ENCODE measurements around the gene KDM7A. TPM values are rescaled to one million over a fixed set of nuclear protein-coding genes. Genes with fewer than 3 reads are reported as not detected.
"Not testable (repeated sequence)": the region's sequence is repeated elsewhere in the genome, so short reads cannot be mapped to it uniquely, and the experiment has no call there.

Gene KDM7A
- total RNA-seq, 2 donors from 2014 or later, result 9.0 to 12.7 TPM

GRCh38 chr7:140175221-140176121 lies 1.3 kb downstream of the KDM7A start:
- peak; percentile 62 to 77 for ATAC-seq

DNA sequence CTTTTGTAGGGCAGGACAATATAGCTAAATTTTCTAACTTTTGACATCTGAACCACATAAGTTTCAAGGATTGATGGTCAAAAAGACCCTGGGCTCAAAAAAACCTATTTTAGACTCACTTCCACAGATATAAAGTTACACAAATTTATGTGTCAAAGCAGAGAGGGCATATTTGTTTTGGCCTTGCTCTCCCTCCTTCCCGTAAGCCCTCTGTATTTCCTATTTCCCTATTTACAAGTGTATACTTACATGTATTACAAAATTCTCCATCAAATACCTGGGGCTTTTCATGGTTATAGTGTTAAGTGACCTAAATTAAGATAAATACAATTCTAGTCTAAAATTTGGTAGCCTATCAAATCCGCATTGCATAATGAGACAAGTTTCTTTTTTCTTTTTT lies 2.6 kb downstream of the KDM7A start:
- intact Hi-C loops (cut with DNase I), result loop anchor here in 1 of 2 donors (10.0 kb wide), 1 partner anchor 151 kb away; no protein-coding TSS in a partner anchor
- DNase-seq (no peak), ATAC-seq (no peak)

More at GRCh38 chr7:140175221-140176121, 1.3 kb downstream of the KDM7A start:
- peak; percentile 95 for DNase-seq
- intact Hi-C loops (cut with DNase I), result loop anchor here (5.0 to 10.0 kb wide), 2 partner anchors 142 to 149 kb away; no protein-coding TSS in a partner anchor

DNA sequence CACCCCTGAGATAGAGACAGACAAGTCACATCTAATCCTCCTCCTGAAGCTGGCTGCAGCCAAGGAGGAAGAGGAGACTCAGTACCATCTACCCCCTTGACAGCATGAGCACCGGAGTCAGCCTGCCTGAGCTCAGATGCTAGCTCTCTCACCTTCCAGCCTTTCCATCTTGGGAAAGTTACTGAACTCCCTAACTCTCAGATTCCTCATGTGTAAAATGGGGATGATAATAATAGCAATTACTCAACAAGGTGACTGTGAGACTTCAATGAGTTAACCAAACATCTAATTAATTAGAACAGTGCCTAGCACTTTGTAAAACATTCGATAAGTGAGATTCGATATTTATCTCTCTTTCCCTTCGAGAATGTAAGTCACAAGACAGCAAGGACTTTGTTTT lies 6.4 kb downstream of the KDM7A start:
- ATAC-seq, result no peak
- intact Hi-C loops (cut with DNase I), result loop anchor here in 1 of 2 donors (10.0 kb wide), 1 partner anchor 154 kb away; no protein-coding TSS in a partner anchor
- DNase-seq, result no peak

- intact Hi-C loops (cut with DNase I), result no loop called here
- DNase-seq, result no peak
- ATAC-seq, result no peak
These were observed 8.0 kb downstream of the KDM7A start for GRCh38 chr7:140168816-140169215.

DNA sequence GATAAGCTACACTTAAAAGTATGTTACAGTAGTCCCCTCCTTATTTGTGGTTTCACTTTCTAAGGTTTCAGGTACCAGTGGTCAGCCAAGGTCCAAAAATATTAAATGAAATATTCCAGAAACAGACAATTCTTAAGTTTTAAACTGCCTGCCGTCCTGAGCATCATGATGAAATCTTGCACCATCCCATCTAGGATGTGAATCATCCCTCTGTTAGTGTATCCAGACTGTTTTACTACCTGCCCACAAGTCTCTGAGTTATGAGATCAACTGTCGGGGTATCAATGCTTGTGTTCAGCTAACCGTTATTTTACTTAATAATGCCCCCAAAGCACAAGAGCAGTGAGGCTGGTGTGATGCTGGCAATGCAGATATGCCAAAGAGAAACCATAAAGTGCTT lies 11.4 kb downstream of the KDM7A start:
- intact Hi-C loops (cut with DNase I), result no loop called here
- ATAC-seq (peak in 1 of 2 donors; percentile 52), DNase-seq (no peak)

DNA sequence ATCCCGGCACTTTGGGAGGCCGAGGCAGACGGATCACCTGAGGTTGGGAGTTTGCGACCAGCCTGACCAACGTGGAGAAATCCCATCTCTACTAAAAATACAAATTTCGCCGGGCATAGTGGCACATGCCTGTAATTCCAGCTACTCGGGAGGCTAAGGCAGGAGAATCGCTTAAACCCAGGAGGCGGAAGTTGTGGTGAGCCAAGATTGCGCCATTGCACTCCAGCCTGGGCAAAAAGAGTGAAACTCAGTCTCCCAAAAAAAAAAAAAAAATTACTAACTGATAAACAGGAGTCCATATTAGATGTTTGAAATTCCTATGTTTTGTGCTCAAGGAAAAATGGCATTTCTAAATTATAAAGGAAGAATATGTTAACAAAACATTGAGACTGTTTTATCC lies 14.7 kb downstream of the KDM7A start:
- intact Hi-C loops (cut with DNase I); ATAC-seq: not testable (repeated sequence)
- DNase-seq, result peak; percentile 34

- DNase-seq (no peak), ATAC-seq (no peak)
- intact Hi-C loops (cut with DNase I), result no loop called here
These were observed 15.7 kb downstream of the KDM7A start for GRCh38 chr7:140161047-140161446.

- no peak for DNase-seq
- no peak for ATAC-seq
- intact Hi-C loops (cut with DNase I), result no loop called here
These were observed 16.5 kb downstream of the KDM7A start for GRCh38 chr7:140160308-140160707.

GRCh38 chr7:140159497-140159896 lies 17.3 kb downstream of the KDM7A start:
- intact Hi-C loops (cut with DNase I), result no loop called here
- no peak for ATAC-seq
- DNase-seq, result no peak

DNA sequence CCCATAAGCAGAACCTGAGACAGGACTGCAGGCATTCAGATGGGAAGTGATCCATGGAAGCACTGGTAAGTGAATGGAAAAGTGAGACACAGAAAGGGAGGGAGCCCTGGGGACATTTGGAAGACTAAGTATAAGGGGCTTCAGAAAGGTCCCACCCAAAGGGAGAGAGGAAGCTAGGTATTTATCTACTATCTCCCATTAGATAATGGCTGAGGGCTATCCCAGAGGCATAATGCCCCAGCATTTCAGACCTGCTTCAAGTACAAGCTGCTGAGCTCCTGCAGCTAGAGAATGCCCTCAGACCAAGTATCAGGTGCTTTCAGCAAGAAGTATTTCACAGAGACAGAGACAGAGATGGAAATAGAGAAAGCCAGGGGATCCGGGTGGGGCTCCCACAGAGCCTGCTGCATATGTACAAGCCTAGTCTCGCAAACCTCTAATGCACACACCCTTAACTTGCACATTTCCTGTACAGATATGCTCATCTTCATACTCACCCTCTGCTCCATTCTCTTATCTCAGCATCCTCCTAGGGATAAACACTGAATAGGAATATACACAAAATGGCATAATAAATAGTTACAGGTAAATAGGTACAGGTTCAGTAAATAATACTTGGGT lies 20.2 kb downstream of the KDM7A start:
- ATAC-seq (no peak), DNase-seq (no peak)
- intact Hi-C loops (cut with DNase I), result no loop called here

DNA sequence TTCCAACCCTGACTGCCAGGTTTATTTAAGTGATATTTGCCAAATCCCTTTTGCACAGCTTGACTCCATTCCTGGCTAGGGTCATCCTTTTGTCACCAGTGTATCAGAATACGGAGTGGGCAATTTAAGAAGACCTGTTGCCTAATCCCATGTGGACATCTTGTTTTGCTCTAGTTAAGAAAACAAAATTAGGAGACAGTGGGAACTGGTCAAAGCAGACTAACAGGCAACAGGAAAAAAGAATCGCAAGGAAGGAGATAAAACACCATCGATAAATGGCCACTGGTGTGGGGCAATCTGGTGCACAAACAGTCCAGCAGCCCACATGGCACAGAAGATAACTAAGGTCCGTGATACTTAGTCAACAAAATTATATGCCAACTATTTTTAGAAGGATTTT lies 21.4 kb downstream of the KDM7A start:
- DNase-seq (no peak), ATAC-seq (no peak)
- intact Hi-C loops (cut with DNase I), result no loop called here

DNA sequence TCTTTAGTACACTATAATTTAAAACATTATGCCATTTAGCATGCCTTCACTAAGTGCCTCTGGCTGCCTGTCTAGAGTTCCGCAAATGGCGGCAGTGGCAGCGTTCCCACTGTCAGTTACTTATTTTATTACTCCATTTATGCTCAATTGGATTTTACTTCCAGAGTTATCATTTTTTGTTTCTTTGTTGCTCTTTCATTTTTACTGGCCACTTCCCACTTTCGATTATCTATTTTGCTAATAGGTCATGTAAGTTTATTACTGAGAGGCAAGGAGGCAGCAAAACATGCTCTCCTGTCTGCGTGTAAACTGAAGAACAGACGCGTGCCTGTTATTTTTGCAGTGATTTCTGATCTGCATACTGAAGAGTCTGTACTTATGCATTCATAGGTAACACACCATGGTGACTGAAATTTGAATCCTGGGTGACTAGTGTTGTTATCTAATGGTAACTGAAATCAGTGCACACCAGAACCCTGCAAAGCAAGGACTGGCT lies 23.1 kb downstream of the KDM7A start:
- ATAC-seq (no peak), DNase-seq (no peak)
- intact Hi-C loops (cut with DNase I), result no loop called here

- no peak for DNase-seq
- intact Hi-C loops (cut with DNase I), result no loop called here
- ATAC-seq, result no peak
These were observed 30.2 kb downstream of the KDM7A start for GRCh38 chr7:140146574-140146973.

DNA sequence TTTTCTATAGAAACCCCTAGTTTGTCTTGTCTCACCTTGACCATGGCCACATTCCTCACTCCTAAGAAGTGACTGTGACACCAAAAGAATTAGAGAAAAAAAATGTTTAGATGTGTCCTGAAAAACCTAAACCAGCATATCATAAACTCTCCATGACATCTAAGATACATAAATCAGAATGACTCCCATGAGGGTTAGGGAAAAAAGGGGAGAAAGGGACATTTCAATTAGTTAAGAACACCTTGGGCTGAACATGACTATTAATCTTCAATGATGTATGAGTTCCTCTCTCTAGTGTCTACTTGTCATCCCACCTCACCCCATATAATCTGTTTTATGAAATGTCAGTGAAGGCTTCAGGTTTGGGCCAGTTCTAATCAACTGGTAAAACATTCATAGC lies 31.1 kb downstream of the KDM7A start:
- no peak for DNase-seq
- ATAC-seq, result no peak
- intact Hi-C loops (cut with DNase I), result no loop called here

- DNase-seq (no peak), ATAC-seq (no peak)
- intact Hi-C loops (cut with DNase I), result no loop called here
These were observed 32.0 kb downstream of the KDM7A start for GRCh38 chr7:140144821-140145220.

DNA sequence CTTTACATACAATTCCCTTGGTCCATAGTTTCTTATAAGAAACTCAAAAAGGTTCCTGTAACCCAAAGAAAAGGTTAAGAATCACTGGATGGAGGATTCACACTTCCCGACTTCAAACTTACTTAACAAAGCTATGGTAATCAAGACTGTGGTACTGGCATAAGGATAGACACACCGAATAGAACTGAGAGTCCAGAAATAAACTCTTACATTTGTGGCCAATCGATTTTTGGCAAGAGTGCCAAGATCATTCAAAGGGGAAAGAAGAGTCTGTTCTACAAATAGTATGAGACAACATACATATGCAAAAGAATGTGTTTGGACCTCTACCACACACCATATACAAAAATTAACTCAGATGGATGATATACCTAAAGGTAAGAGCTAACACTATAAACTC lies 32.8 kb downstream of the KDM7A start:
- no peak for DNase-seq
- ATAC-seq, result no peak
- intact Hi-C loops (cut with DNase I), result no loop called here

DNA sequence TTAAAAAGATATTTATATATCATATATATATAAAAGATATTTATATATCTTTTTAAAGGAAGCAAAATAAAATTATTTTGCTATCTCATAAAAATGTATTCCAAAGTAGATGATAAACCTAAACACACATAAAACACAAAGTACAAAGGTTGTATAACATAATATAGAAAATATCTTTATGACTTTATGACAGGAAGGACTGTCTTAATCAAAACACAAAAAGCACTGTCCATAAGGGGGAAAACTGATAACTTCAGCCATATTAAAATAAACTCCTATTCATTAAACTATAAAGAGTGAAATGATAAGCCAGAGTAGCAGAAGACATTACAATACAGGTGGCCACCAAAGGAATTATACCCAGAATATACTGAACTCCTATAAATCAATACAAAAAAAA lies 34.8 kb downstream of the KDM7A start:
- ATAC-seq, result no peak
- intact Hi-C loops (cut with DNase I), result no loop called here
- DNase-seq, result no peak

DNA sequence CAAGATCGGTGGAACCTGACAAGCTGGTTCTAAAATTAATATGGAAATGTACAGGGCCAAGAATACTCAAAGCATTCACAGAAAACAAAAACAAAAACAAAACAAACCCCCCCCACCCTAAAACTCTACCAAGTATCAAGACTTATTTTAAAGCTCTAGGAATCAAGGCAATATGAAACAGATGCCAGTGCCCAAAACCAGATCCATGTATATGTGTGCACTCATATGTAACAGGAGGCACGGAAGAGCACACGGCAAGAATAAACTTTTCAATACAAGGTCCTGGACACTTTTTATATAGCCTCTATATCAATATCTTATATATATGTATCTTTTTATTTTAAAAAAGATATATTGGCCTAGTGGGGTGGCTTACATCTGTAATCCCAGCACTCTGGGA lies 35.5 kb downstream of the KDM7A start:
- intact Hi-C loops (cut with DNase I), result no loop called here
- no peak for ATAC-seq

GRCh38 chr7:140137078-140137477 lies 39.7 kb downstream of the KDM7A start:
- ATAC-seq (no peak), DNase-seq (no peak)
- intact Hi-C loops (cut with DNase I), result no loop called here

More for the DNA sequence above, 35.5 kb downstream of the KDM7A start:
- no peak for DNase-seq

GRCh38 chr7:140136073-140136472 lies 40.7 kb downstream of the KDM7A start:
- DNase-seq, result no peak
- intact Hi-C loops (cut with DNase I), result no loop called here
- no peak for ATAC-seq
